Endothelial cell (in vitro differentiated cells): ENCODE measurements around the gene ZNF223. TPM values are rescaled to one million over a fixed set of nuclear protein-coding genes. Genes with fewer than 3 reads are reported as not detected.

Source experiments
- DNase-seq: peaks from one replicate; pipeline ENCODE4 v3.0.0; 2021; ENCODE audit warnings: low spot score
- H3K27ac Mint-ChIP-seq: one replicate; pipeline ENCODE4 v1.8.0; 2021; ENCODE audit warnings: mixed read lengths, inconsistent platforms; ENCODE audit not compliant: unreplicated experiment
- H3K27me3 Mint-ChIP-seq: one replicate; pipeline ENCODE4 v1.8.0; 2021; ENCODE audit warnings: mild to moderate bottlenecking, moderate library complexity, mixed read lengths, inconsistent platforms; ENCODE audit not compliant: unreplicated experiment
- H3K36me3 Mint-ChIP-seq: one replicate; pipeline ENCODE4 v1.8.0; 2021; ENCODE audit warnings: mild to moderate bottlenecking, low read depth, mixed read lengths, inconsistent platforms; ENCODE audit not compliant: unreplicated experiment
- H3K4me1 Mint-ChIP-seq: one replicate; pipeline ENCODE4 v1.8.0; 2021; ENCODE audit warnings: mild to moderate bottlenecking, mixed read lengths, inconsistent platforms; ENCODE audit not compliant: unreplicated experiment
- H3K4me3 Mint-ChIP-seq: one replicate; pipeline ENCODE4 v1.8.0; 2021; ENCODE audit warnings: mild to moderate bottlenecking, mixed read lengths, inconsistent platforms; ENCODE audit not compliant: unreplicated experiment
- H3K9me3 Mint-ChIP-seq: one replicate; pipeline ENCODE4 v1.8.0; 2021; ENCODE audit warnings: mixed read lengths, inconsistent platforms; ENCODE audit not compliant: unreplicated experiment
- CTCF ChIP-seq: fragments of 200-600 bp; sonication (generic); IDR thresholded peaks from one replicate; pipeline ENCODE4 v1.5.0; 2021; ENCODE audit warnings: antibody characterized with exemption; ENCODE audit not compliant: unreplicated experiment
- total RNA-seq: library from RNA; stranded (reverse); fragmentation: NEBNext Ultra II Directional; extraction: Animal tissue kit (Norgen Biotek cat#: 25700); gene quantifications from one replicate; pipeline ENCODE4 v1.2.1, GENCODE V29; 2021; ENCODE audit not compliant: unreplicated experiment

ZNF223 gene
- total RNA-seq, 1 donor from 2014 or later, result 10.9 TPM

DNA sequence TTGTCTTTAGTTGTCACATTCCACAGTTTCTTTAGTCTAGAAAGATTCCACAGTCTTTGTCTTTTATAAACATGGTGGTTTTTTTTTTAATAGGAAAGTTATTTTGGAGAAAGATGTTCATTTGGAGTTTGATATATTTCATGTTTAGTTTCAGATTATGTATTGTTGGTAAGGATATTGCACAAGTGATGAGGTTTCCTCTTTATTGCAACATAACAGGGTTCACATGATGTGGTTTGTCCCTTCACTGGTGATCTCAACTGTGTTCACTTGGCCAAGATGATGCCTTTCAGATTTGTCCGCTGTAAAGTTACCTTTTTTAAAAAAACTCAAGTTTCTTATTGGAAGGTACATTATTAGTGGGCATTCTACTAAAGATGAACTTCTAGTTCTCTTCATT lies 45.9 kb upstream of the ZNF223 start:
- Mint-ChIP-seq H3K27me3 (peaks cover 7% of the 10 kb centered on the region), H3K4me3 (peak overlapping the region; percentile 33), H3K36me3 (peaks cover 55% of the 10 kb centered on the region), H3K27ac (no peak overlapping the region), H3K9me3 (peaks cover 26% of the 10 kb centered on the region), H3K4me1 (peaks cover 13% of the 10 kb centered on the region)
- no peak for DNase-seq
- no peak for TF ChIP-seq CTCF

DNA sequence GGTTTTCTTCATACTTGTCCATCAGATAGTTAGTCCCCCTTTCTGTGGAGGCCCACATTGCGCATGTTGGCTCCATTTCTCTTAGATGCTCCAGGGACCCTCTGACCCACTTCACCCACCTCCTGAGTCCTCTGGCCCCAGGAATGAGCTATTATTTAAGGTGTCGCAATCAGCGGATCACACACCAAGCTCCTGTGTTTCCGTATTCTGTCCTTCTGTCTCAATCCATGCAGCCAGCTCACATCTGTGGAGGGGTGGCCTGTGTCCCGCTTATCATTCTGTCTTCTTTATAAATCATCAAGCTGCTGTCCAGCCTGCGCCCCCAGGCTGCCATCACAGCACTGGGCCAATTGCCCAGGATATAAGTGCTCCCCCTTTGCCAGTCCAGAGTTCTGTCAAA lies 44.4 kb upstream of the ZNF223 start:
- Mint-ChIP-seq H3K9me3 (peaks cover 37% of the 10 kb centered on the region), H3K27ac (no peak overlapping the region), H3K4me3 (peak overlapping the region; percentile 79), H3K36me3 (peaks cover 63% of the 10 kb centered on the region), H3K27me3 (peaks cover 5% of the 10 kb centered on the region), H3K4me1 (peaks cover 8% of the 10 kb centered on the region)
- no peak for TF ChIP-seq CTCF
- DNase-seq, result no peak

- Mint-ChIP-seq H3K9me3 (peaks cover 48% of the 10 kb centered on the region), H3K27me3 (peaks cover 5% of the 10 kb centered on the region), H3K27ac (no peak overlapping the region), H3K4me1 (no peaks in the 10 kb centered on the region), H3K4me3 (peak overlapping the region; percentile 86), H3K36me3 (peaks cover 72% of the 10 kb centered on the region)
- no peak for DNase-seq
- no peak for TF ChIP-seq CTCF
These were observed 41.4 kb upstream of the ZNF223 start for GRCh38 chr19:44010468-44010867.

DNA sequence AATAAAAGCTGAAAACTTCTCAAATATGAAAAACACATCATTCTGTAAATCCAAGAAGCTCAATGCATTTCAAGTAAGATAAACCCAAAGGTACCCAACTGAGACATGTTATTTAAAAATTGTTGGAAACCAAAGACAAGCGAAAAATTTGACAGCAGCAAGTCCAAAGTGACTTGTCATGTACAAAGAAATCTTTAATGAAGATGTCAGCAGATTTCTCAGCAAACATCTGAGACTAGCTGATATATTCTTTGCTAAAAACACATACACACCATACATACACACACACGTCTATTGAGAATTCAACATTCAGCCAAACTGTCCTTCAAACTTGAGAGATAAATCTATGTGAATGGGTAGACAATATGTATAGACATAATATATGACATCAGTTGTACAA lies 32.3 kb upstream of the ZNF223 start:
- no peaks in the 10 kb centered on the region for H3K4me1 Mint-ChIP-seq
- no peak overlapping the region for H3K27ac Mint-ChIP-seq
- no peak overlapping the region for H3K4me3 Mint-ChIP-seq
- peaks cover 7% of the 10 kb centered on the region for H3K36me3 Mint-ChIP-seq
- H3K9me3 Mint-ChIP-seq, result no peaks in the 10 kb centered on the region
- DNase-seq, result no peak
- peaks cover 2% of the 10 kb centered on the region for H3K27me3 Mint-ChIP-seq
- TF ChIP-seq CTCF, result no peak

DNA sequence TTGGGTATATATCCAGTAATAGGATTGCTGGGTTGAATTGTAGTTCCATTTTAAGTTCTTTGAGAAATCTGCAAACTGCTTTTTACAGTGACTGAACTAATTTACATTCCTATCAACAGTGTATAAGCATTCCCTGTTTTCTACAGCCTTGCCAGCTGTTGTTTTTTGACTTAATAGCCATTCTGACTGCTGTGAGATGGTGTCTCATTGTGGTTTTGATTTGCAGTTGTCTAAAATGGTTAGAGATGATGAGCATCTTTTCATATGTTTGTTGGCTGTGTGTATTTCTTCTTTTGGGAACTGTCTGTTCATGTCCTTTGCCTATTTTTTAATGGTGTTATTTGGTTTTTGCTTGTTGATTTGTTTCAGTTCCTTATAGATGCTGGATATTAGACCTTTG lies 30.6 kb upstream of the ZNF223 start:
- Mint-ChIP-seq H3K4me1 (peaks cover 9% of the 10 kb centered on the region), H3K9me3 (no peaks in the 10 kb centered on the region), H3K4me3 (no peak overlapping the region), H3K27me3 (peaks cover 2% of the 10 kb centered on the region), H3K27ac (no peak overlapping the region), H3K36me3 (peaks cover 4% of the 10 kb centered on the region)
- no peak for TF ChIP-seq CTCF
- DNase-seq, result no peak
